Lung (tissue), 12 donors: ENCODE measurements around the gene CD44. TPM values are rescaled to one million over a fixed set of nuclear protein-coding genes. Genes with fewer than 3 reads are reported as not detected.

Experiments
- ATAC-seq: fragments of 200-7000 bp; cut with Tn5 transposase; one replicate; pipeline ENCODE4 v1.9.1; 2020; ENCODE audit warnings: moderate number of reproducible peaks; ENCODE audit not compliant: insufficient read depth, low FRiP score
- DNase-seq, 3 donors: peaks; one replicate each; pipeline ENCODE4 v3.0.0-alpha.2; 2013 to 2017
- H3K27ac ChIP-seq, 2 donors: one replicate each; pipeline ENCODE4 v1.5.1; 2013; ENCODE audit warnings: mild to moderate bottlenecking in 2 of 2, moderate library complexity in 2 of 2, control low read depth in 1 of 2, inconsistent platforms in 1 of 2, low read depth in 1 of 2, low read length in 1 of 2
- H3K27me3 ChIP-seq, 3 donors: one replicate each; pipeline ENCODE4 v1.5.1; 2013; ENCODE audit warnings: low read length in 2 of 3; ENCODE audit not compliant: control insufficient read depth in 3 of 3, insufficient read depth in 3 of 3
- H3K36me3 ChIP-seq, 4 donors: one replicate each; pipeline ENCODE4 v1.5.1; 2013; ENCODE audit warnings: low read length in 4 of 4, mild to moderate bottlenecking in 1 of 4, moderate library complexity in 1 of 4; ENCODE audit not compliant: control insufficient read depth in 4 of 4, insufficient read depth in 4 of 4
- H3K4me1 ChIP-seq, 5 donors: one replicate each; pipeline ENCODE4 v1.5.1; 2013; ENCODE audit warnings: low read length in 5 of 5, mild to moderate bottlenecking in 2 of 5, moderate library complexity in 1 of 5; ENCODE audit not compliant: control insufficient read depth in 5 of 5, insufficient read depth in 5 of 5
- H3K4me3 ChIP-seq: one replicate; pipeline ENCODE4 v1.5.1; 2013; ENCODE audit warnings: mild to moderate bottlenecking, control low read depth, moderate library complexity
- H3K9ac ChIP-seq, 2 donors: one replicate each; pipeline ENCODE4 v1.5.1; 2013; ENCODE audit warnings: low read length in 2 of 2, control low read depth in 1 of 2; ENCODE audit not compliant: insufficient read depth in 1 of 2
- H3K9me3 ChIP-seq, 4 donors: one replicate each; pipeline ENCODE4 v1.5.1; 2013; ENCODE audit warnings: low read length in 3 of 4, mild to moderate bottlenecking in 1 of 4, moderate library complexity in 1 of 4; ENCODE audit not compliant: control insufficient read depth in 4 of 4, insufficient read depth in 3 of 4
- WGBS, 2 donors: extraction: QIAGEN DNeasy Blood & Tissue Kit; methylation state at CpG; one replicate each; pipeline ENCODE4 v1.1.7; 2013; 5-methylcytosine and 5-hydroxymethylcytosine counted together
- polyA plus RNA-seq, 2 donors: library from polyadenylated mRNA; stranded (reverse); fragments of 200-250 nt; gene quantifications; one replicate each; pipeline ENCODE4 v1.2.1, GENCODE V29; 2013
- total RNA-seq, 2 donors: library from RNA; depleted of rRNA in 1 of 2; stranded (reverse); fragments of >200 nt in 1 of 2; gene quantifications; one replicate each; pipeline ENCODE4 v1.2.1, GENCODE V29; 2014 to 2021
- TF ChIP-seq, protein P1 (sequence below): IDR thresholded peaks from 2 replicates; pipeline ENCODE4 v1.5.1; 2012; ENCODE audit warnings: mild to moderate bottlenecking; ENCODE audit errors: control extremely low read depth, extremely low read depth
- donor health status: control.
- donor health status: control.
- donor health status: Bipolar disorder and iron deficiency.
- donor health status: healthy.
- donor health status: DM: yes; HTN: yes; CAD: no.

Gene CD44
- total and polyA plus RNA-seq, 4 donors: 115 to 636 (median 544) TPM

DNA sequence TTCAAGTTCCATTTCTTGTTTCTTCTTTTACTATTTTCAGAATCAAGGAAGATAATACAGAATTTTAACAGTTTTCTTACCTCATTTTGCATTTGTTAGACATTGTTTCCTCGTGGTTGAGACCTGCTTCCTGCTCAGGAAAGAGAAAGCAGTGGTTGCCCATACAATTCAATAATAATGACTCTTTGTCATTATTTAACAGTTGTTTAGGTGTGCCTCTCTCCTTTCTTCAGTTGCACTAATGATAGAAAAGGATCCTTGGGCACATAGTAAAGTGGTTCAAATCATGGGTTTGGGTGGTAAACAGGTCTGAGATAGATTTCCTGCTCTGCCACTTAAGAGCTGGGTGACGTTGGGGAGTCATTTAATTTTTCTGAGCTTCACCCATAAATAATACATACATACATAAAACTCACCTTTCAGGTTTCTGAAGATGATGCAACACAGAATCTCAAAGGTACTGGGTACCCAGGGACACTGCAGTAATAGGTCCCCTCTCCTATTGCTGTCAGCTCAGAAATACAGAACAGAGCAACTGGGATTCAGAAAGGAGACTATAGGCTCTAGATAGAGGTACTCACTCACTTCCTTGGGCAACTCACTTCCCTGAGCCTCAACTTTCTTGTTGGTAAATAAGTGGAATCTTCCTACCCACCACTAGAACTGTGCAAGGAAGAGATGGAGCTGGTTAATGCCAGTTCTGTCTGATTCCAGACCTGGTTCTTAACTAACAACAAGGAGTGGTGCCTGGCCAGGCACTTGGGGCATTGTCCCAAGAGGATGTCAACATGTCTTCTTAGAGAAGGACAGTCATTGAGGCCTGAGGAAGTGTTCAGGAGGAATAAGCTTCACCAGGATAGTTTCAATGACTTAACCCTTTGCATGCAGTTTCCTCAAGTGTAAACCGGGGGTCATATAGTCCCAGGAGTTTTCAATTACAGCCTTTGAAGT lies 34.9 kb downstream of the CD44 start:
- Histone ChIP-seq H3K4me3 (no peak overlapping the region), H3K9ac (no peak overlapping the region), H3K27me3 (no peaks in the 10 kb centered on the region), H3K36me3 (peaks cover 0 to 9% (median 7%) of the 10 kb centered on the region in 4 donors), H3K9me3 (no peaks in the 10 kb centered on the region), H3K27ac (peak overlapping the region in 1 of 2 donors; percentile 29), H3K4me1 (peaks cover 1 to 18% (median 5%) of the 10 kb centered on the region in 5 donors)
- DNase-seq (no peak), ATAC-seq (no peak)
- TF ChIP-seq, protein P1, sequence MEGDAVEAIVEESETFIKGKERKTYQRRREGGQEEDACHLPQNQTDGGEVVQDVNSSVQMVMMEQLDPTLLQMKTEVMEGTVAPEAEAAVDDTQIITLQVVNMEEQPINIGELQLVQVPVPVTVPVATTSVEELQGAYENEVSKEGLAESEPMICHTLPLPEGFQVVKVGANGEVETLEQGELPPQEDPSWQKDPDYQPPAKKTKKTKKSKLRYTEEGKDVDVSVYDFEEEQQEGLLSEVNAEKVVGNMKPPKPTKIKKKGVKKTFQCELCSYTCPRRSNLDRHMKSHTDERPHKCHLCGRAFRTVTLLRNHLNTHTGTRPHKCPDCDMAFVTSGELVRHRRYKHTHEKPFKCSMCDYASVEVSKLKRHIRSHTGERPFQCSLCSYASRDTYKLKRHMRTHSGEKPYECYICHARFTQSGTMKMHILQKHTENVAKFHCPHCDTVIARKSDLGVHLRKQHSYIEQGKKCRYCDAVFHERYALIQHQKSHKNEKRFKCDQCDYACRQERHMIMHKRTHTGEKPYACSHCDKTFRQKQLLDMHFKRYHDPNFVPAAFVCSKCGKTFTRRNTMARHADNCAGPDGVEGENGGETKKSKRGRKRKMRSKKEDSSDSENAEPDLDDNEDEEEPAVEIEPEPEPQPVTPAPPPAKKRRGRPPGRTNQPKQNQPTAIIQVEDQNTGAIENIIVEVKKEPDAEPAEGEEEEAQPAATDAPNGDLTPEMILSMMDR: no peak
- 45 to 47% methylated on average over 3 of the region's 3 CpGs for WGBS, 2 donors

DNA sequence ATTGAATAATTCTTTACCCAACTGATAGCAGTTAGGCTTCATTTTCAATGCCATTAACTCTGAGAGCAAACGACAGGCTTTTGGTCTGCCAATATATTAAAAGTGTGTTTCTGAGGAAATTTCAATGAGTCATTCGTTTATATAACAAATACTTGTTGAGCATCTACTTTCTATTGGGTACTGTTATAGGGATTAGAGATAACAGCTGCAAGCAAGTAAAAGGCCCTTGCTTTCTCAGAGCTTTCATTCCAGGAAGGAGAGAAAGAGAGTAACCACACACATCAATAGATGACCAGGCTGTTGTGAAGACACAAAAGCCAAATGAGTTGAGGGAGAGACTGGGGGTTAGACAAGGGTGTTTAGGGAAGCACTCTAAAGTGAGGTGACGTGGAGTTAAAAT lies 35.7 kb downstream of the CD44 start:
- Histone ChIP-seq H3K27ac (no peak overlapping the region), H3K36me3 (peaks cover 0 to 12% (median 7%) of the 10 kb centered on the region in 4 donors), H3K9ac (no peak overlapping the region), H3K9me3 (no peaks in the 10 kb centered on the region), H3K27me3 (no peaks in the 10 kb centered on the region), H3K4me3 (no peak overlapping the region), H3K4me1 (peaks cover 1 to 18% (median 5%) of the 10 kb centered on the region in 5 donors)
- ATAC-seq (peak; percentile 16), DNase-seq (no peak)
- TF ChIP-seq, protein P1: no peak
- 29 to 53% methylated on average over 3 of the region's 3 CpGs for WGBS, 2 donors

DNA sequence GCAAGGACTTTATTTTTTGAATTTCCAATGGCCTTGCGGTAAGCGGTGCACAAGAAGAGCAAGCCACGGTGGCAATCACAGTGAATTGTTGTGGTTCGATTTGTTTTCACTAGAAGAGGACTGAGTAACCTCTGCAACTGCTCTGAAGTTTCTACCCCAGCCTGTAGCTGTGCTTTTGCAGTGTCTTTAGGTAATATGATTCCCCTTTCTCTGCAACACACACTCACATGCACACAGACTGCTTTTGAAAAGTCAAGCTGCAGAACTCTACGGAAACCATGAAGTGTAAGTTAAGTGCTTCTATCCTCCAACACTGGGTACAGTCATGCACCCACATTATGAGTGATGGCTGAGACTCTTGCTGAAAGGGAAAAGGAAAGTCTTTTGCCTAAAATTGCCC lies 38.4 kb downstream of the CD44 start:
- 79 to 82% methylated on average over 5 of the region's 5 CpGs for WGBS, 2 donors
- H3K9me3 ChIP-seq: no peaks in the 10 kb centered on the region
- no peak for ATAC-seq

More for the DNA sequence above, 38.4 kb downstream of the CD44 start:
- Histone ChIP-seq H3K4me3 (no peak overlapping the region), H3K4me1 (peaks cover 0 to 18% (median 9%) of the 10 kb centered on the region in 5 donors), H3K27ac (no peak overlapping the region), H3K36me3 (peaks cover 0 to 17% (median 12%) of the 10 kb centered on the region in 4 donors), H3K9ac (no peak overlapping the region), H3K27me3 (no peaks in the 10 kb centered on the region)
- DNase-seq: peak in 1 of 3 donors; percentile 45
- TF ChIP-seq, protein P1: no peak
